ENCODE data around the gene ABLIM1. TPM values are rescaled to one million over a fixed set of nuclear protein-coding genes. Genes with fewer than 3 reads are reported as not detected.
A peak's percentile ranks its signal among the peaks of the same experiment; 100 is the strongest.

Gene ABLIM1
- polyA plus RNA-seq, 3 donors: 0.33 to 0.91 (median 0.57) TPM

DNA sequence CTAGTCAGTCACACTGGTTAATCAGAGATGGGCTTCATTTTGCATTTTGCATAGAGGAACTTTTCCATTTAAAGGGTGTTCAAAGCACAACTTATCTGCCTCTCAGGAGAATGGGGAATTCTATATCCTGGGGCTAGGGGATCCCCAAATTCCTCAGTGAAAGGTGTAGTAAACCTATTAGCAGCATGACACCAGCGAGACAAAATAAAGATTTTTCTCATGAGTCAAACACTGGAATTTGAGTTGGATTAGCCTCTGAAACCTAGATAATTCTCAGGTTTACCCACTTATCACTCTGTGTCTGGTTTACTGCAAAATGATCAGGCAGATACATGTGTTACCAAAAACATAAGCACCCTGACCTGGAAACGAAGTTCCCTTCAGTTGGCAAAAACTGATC is 255.8 kb downstream of the ABLIM1 start:
- peaks cover 36 to 53% of the 10 kb centered on the region in 2 donors for H3K27me3 ChIP-seq (ENCODE audit: control insufficient read depth in 2 of 2, insufficient read depth in 2 of 2, low read length in 2 of 2)
- Mint-ChIP-seq H3K27me3 (ENCODE audit: low read depth in 3 of 3) (peaks cover 46 to 62% (median 58%) of the 10 kb centered on the region in 3 donors), H3K4me1 (peaks cover 7% of the 10 kb centered on the region), H3K27ac (no peak overlapping the region), H3K9me3 (peaks cover 0 to 8% (median 2%) of the 10 kb centered on the region in 7 donors), H3K36me3 (no peaks in the 10 kb centered on the region), H3K4me3 (peak overlapping the region in 1 of 2 donors; percentile 75)
- intact Hi-C loops (cut with micrococcal nuclease): no loop called here
- H3K9ac ChIP-seq (ENCODE audit: insufficient read depth, low read length, poor library complexity, severe bottlenecking): no peak overlapping the region
- no peaks in the 10 kb centered on the region for H3K4me1 ChIP-seq (ENCODE audit: control insufficient read depth in 1 of 2, insufficient read depth in 2 of 2, low read length in 2 of 2)
- no peak overlapping the region for H3K4me2 ChIP-seq (replicated peaks; ENCODE audit: extremely low read depth, low read length, poor library complexity, severe bottlenecking)
- DNase-seq: no peak
- WGBS (ENCODE audit: insufficient coverage): no CpG with 5 or more reads among the region's 2 CpGs
- H2AFZ ChIP-seq (ENCODE audit: insufficient read depth, low read depth, low read length, poor library complexity, severe bottlenecking): no peak overlapping the region
- no peaks in the 10 kb centered on the region for H3K79me2 ChIP-seq (ENCODE audit: insufficient read depth, low read length)
- no peaks in the 10 kb centered on the region for H4K20me1 ChIP-seq (ENCODE audit: insufficient read depth, low read length)
- TF ChIP-seq, protein P1, sequence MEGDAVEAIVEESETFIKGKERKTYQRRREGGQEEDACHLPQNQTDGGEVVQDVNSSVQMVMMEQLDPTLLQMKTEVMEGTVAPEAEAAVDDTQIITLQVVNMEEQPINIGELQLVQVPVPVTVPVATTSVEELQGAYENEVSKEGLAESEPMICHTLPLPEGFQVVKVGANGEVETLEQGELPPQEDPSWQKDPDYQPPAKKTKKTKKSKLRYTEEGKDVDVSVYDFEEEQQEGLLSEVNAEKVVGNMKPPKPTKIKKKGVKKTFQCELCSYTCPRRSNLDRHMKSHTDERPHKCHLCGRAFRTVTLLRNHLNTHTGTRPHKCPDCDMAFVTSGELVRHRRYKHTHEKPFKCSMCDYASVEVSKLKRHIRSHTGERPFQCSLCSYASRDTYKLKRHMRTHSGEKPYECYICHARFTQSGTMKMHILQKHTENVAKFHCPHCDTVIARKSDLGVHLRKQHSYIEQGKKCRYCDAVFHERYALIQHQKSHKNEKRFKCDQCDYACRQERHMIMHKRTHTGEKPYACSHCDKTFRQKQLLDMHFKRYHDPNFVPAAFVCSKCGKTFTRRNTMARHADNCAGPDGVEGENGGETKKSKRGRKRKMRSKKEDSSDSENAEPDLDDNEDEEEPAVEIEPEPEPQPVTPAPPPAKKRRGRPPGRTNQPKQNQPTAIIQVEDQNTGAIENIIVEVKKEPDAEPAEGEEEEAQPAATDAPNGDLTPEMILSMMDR (IDR thresholded peaks at IDR 0.05): no peak
- H3K9me3 ChIP-seq (replicated peaks in 1 of 2; ENCODE audit: control insufficient read depth in 1 of 2, insufficient read depth in 1 of 2, low read length in 2 of 2): no peaks in the 10 kb centered on the region
- no peak overlapping the region for H3K4me3 ChIP-seq (replicated peaks in 1 of 3; ENCODE audit: low read depth in 2 of 3, low read length in 3 of 3)
- H3K27ac ChIP-seq (ENCODE audit: low read depth in 1 of 2, low read length in 2 of 2): no peak overlapping the region
- no peaks in the 10 kb centered on the region for H3K36me3 ChIP-seq (replicated peaks in 1 of 2; ENCODE audit: control insufficient read depth in 1 of 2, insufficient read depth in 2 of 2, low read length in 2 of 2)

- intact Hi-C loops (cut with micrococcal nuclease): no loop called here
- no peaks in the 10 kb centered on the region for H3K4me1 ChIP-seq (ENCODE audit: control insufficient read depth in 1 of 2, insufficient read depth in 2 of 2, low read length in 2 of 2)
- H3K4me1 Mint-ChIP-seq: peaks cover 7% of the 10 kb centered on the region
- no peak overlapping the region for H3K27ac Mint-ChIP-seq
- H2AFZ ChIP-seq (ENCODE audit: insufficient read depth, low read depth, low read length, poor library complexity, severe bottlenecking): no peak overlapping the region
- no peaks in the 10 kb centered on the region for H3K36me3 Mint-ChIP-seq
- H3K4me3 Mint-ChIP-seq: peak overlapping the region in 1 of 2 donors; percentile 1
- peaks cover 36 to 53% of the 10 kb centered on the region in 2 donors for H3K27me3 ChIP-seq (ENCODE audit: control insufficient read depth in 2 of 2, insufficient read depth in 2 of 2, low read length in 2 of 2)
- TF ChIP-seq, protein P1 (IDR thresholded peaks at IDR 0.05): no peak
- no peaks in the 10 kb centered on the region for H4K20me1 ChIP-seq (ENCODE audit: insufficient read depth, low read length)
- no peak overlapping the region for H3K9ac ChIP-seq (ENCODE audit: insufficient read depth, low read length, poor library complexity, severe bottlenecking)
- H3K27me3 Mint-ChIP-seq (ENCODE audit: low read depth in 3 of 3): peaks cover 46 to 62% (median 57%) of the 10 kb centered on the region in 3 donors
- no peaks in the 10 kb centered on the region for H3K9me3 ChIP-seq (replicated peaks in 1 of 2; ENCODE audit: control insufficient read depth in 1 of 2, insufficient read depth in 1 of 2, low read length in 2 of 2)
- WGBS (ENCODE audit: insufficient coverage): 83% methylated on average over 1 of the region's 7 CpGs
- H3K9me3 Mint-ChIP-seq: peaks cover 0 to 8% (median 2%) of the 10 kb centered on the region in 7 donors
- H3K4me2 ChIP-seq (replicated peaks; ENCODE audit: extremely low read depth, low read length, poor library complexity, severe bottlenecking): no peak overlapping the region
- DNase-seq: no peak
- H3K4me3 ChIP-seq (replicated peaks in 1 of 3; ENCODE audit: low read depth in 2 of 3, low read length in 3 of 3): no peak overlapping the region
- no peaks in the 10 kb centered on the region for H3K36me3 ChIP-seq (replicated peaks in 1 of 2; ENCODE audit: control insufficient read depth in 1 of 2, insufficient read depth in 2 of 2, low read length in 2 of 2)
- no peak overlapping the region for H3K27ac ChIP-seq (ENCODE audit: low read depth in 1 of 2, low read length in 2 of 2)
- no peaks in the 10 kb centered on the region for H3K79me2 ChIP-seq (ENCODE audit: insufficient read depth, low read length)
Observed at GRCh38 chr10:114401195-114401791, 256.8 kb downstream of the ABLIM1 start.

All from CD14-positive monocyte (primary cell).